NB4 (cell line): ENCODE results near the gene CD8B2.
"Not testable (repeated sequence)": the region's sequence is repeated elsewhere in the genome, so short reads cannot be mapped to it uniquely, and the experiment has no call there.

Experiments
- POLR2A ChIP-seq: IDR thresholded peaks from 2 replicates; pipeline ENCODE4 v1.6.1; 2011; ENCODE audit warnings: mild to moderate bottlenecking; ENCODE audit not compliant: insufficient read length; ENCODE audit errors: extremely low read depth
- TF ChIP-seq, protein P1 (sequence below): IDR thresholded peaks from one replicate; pipeline ENCODE4 v1.5.1; 2012; ENCODE audit warnings: low read depth, low read length
- TF ChIP-seq, protein P2 (sequence below): IDR thresholded peaks from 2 replicates; pipeline ENCODE4 v1.6.1; 2011; ENCODE audit warnings: low read depth, low read length

DNA sequence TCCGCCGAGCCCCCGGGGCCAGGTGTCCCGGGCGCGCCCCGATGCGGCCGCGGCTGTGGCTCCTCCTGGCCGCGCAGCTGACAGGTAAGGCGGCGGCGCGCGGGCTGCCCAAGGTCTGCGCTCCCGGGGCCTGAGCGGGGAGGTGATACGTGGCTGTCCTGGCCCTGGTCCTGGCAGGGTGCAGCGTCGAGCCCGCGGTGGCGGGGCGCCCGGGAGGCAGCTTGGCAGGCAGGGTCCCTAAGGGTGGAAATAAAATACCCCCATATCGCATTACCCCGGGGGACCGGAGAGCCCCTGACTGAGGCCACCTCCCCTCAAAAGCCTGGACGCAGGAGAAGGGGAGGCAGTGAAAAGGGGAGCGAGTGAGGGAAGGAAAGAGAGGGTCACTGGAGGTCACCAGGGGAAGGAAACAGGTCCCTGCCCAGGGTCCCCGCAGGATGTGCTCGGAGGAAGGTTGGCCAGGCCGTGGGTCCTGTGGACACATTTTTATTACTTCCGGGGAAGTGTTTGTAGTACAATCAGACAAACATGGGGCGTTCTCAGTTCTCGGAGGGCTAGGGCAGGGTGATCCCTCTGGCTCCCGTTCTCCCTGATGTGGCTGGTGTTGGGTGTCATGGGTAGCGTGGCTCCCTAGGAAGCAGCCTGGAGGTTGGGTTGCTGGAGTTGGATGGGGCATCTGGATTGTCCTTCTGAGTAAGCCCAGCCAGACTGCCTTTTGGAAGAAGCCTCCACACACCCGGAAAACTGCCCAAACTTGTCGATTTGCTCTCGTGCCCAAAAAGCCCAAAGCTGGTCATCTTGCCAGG, 425 bp downstream of the CD8B2 start:
- TF ChIP-seq, protein P1, sequence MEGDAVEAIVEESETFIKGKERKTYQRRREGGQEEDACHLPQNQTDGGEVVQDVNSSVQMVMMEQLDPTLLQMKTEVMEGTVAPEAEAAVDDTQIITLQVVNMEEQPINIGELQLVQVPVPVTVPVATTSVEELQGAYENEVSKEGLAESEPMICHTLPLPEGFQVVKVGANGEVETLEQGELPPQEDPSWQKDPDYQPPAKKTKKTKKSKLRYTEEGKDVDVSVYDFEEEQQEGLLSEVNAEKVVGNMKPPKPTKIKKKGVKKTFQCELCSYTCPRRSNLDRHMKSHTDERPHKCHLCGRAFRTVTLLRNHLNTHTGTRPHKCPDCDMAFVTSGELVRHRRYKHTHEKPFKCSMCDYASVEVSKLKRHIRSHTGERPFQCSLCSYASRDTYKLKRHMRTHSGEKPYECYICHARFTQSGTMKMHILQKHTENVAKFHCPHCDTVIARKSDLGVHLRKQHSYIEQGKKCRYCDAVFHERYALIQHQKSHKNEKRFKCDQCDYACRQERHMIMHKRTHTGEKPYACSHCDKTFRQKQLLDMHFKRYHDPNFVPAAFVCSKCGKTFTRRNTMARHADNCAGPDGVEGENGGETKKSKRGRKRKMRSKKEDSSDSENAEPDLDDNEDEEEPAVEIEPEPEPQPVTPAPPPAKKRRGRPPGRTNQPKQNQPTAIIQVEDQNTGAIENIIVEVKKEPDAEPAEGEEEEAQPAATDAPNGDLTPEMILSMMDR, result not testable (repeated sequence)
- TF ChIP-seq, protein P2, sequence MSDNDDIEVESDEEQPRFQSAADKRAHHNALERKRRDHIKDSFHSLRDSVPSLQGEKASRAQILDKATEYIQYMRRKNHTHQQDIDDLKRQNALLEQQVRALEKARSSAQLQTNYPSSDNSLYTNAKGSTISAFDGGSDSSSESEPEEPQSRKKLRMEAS, result not testable (repeated sequence)
- not testable (repeated sequence) for TF ChIP-seq POLR2A
